CD4-positive, alpha-beta T cell (primary cell): ENCODE measurements around the gene BSCL2. TPM values are rescaled to one million over a fixed set of nuclear protein-coding genes. Genes with fewer than 3 reads are reported as not detected.
A peak's percentile ranks its signal among the peaks of the same experiment; 100 is the strongest.
"Not testable (repeated sequence)": the region's sequence is repeated elsewhere in the genome, so short reads cannot be mapped to it uniquely, and the experiment has no call there.

Source experiments
- ATAC-seq: fragments of 200-7000 bp; cut with Tn5 transposase; one replicate; pipeline ENCODE4 v1.10.0; 2022; ENCODE audit warnings: mild to moderate bottlenecking; ENCODE audit not compliant: poor library complexity
- CTCF ChIA-PET: fragments of 350-600 bp; sonication (Branson Sonifier 250); formaldehyde crosslinking; loops from one replicate; lab custom pipeline; 2021; ENCODE audit warnings: antibody characterized with exemption, inconsistent platforms; lab: Charles Lee
- POLR2A ChIA-PET: fragments of 350-600 bp; sonication (Branson Sonifier 250); formaldehyde crosslinking; loops from one replicate; lab custom pipeline; 2021; ENCODE audit warnings: antibody characterized with exemption, inconsistent platforms; lab: Charles Lee
- DNase-seq, 14 experiments: peaks; one replicate each; pipeline ENCODE4 v3.0.0-alpha.2; 2013 to 2020; ENCODE audit warnings: mixed read lengths in 2 of 14
- H3K27ac ChIP-seq, 2 donors: one replicate each; pipeline versions ENCODE4 v1.5.1 to v1.7.0; 2013; ENCODE audit warnings: low read length in 2 of 2, low read depth in 1 of 2, mild to moderate bottlenecking in 1 of 2
- H3K27me3 ChIP-seq, 2 experiments: 1 replicate in 1 of 2; 2 replicates in 1 of 2; pipeline versions ENCODE4 v1.6.1 to v1.7.0; 2013; ENCODE audit warnings: low read length in 2 of 2, control low read depth in 1 of 2, mild to moderate bottlenecking in 1 of 2, moderate library complexity in 1 of 2; ENCODE audit not compliant: insufficient read depth in 2 of 2, control insufficient read depth in 1 of 2
- H3K36me3 ChIP-seq: one replicate; pipeline ENCODE4 v1.6.1; 2013; ENCODE audit warnings: low read length, control low read depth; ENCODE audit not compliant: insufficient read depth
- H3K4me1 ChIP-seq: one replicate; pipeline ENCODE4 v1.6.1; 2013; ENCODE audit warnings: low read length, control low read depth; ENCODE audit not compliant: insufficient read depth
- H3K4me3 ChIP-seq: one replicate; pipeline ENCODE4 v1.5.1; 2013; ENCODE audit warnings: mild to moderate bottlenecking, low read length, moderate library complexity
- H3K9me3 ChIP-seq, 2 experiments: 1 replicate in 1 of 2; 2 replicates in 1 of 2; pipeline versions ENCODE4 v1.6.1 to v1.7.0; 2013; ENCODE audit warnings: low read length in 2 of 2, mild to moderate bottlenecking in 2 of 2, control low read depth in 1 of 2, moderate library complexity in 1 of 2; ENCODE audit not compliant: control insufficient read depth in 1 of 2, insufficient read depth in 1 of 2
- H3K27ac Mint-ChIP-seq: one replicate; pipeline ENCODE4 v1.8.0; 2020; ENCODE audit warnings: mixed read lengths
- H3K27me3 Mint-ChIP-seq: one replicate; pipeline ENCODE4 v1.8.0; 2021; ENCODE audit warnings: mixed read lengths
- H3K36me3 Mint-ChIP-seq: one replicate; pipeline ENCODE4 v1.8.0; 2021; ENCODE audit warnings: low read depth, mixed read lengths
- H3K4me1 Mint-ChIP-seq: one replicate; pipeline ENCODE4 v1.8.0; 2021; ENCODE audit warnings: low read depth, mixed read lengths
- H3K4me3 Mint-ChIP-seq: one replicate; pipeline ENCODE4 v1.8.0; 2020; ENCODE audit warnings: mild to moderate bottlenecking, mixed read lengths
- H3K9me3 Mint-ChIP-seq: one replicate; pipeline ENCODE4 v1.8.0; 2020; ENCODE audit warnings: mixed read lengths
- CTCF ChIP-seq: fragments of 200-600 bp; IDR thresholded peaks from one replicate; pipeline ENCODE4 v1.8.0; 2022; ENCODE audit warnings: antibody characterized with exemption, mild to moderate bottlenecking
- intact Hi-C, 2 experiments: fragments of 100-400 bp; cut with DNase I in 1 of 2; cut with micrococcal nuclease in 1 of 2; formaldehyde crosslinking; loops; one replicate each; pipeline versions ENCODE4 v1.15.1 to v1.9.0; 2023 to 2025; cut with DNase I, micrococcal nuclease
- total RNA-seq, 174 experiments: library from RNA in 2 of 174; stranded (reverse) in 2 of 174; gene quantifications; one replicate each; pipeline ENCODE4 v1.2.3 and lab custom pipeline; 2021 to 2026

BSCL2 gene
- total RNA-seq, 2 experiments from 2014 or later = 17.1 to 20.0 TPM

GRCh38 chr11:62652161-62653006 is 54.8 kb downstream of the BSCL2 start:
- peak; percentile 5 for ATAC-seq
- Histone ChIP-seq H3K27ac (peak overlapping the region; percentile 89 to 94), H3K36me3 (peaks cover 24% of the 10 kb centered on the region), H3K9me3 (no peaks in the 10 kb centered on the region), H3K27me3 (no peaks in the 10 kb centered on the region), H3K4me3 (peak overlapping the region; percentile 96), H3K4me1 (peaks cover 28% of the 10 kb centered on the region)
- POLR2A ChIA-PET = interaction anchor here (0.9 to 5.6 kb wide), 32 partner anchors 11 to 1688 kb away, joined by 3 to 170 read pairs (median 6); partner anchors contain the start of genes B3GAT3, C11orf98, CCDC88B and CSKMT
- Mint-ChIP-seq H3K27ac (peak overlapping the region; percentile 97), H3K9me3 (no peaks in the 10 kb centered on the region), H3K36me3 (peaks cover 21% of the 10 kb centered on the region), H3K4me3 (peak overlapping the region; percentile 94), H3K27me3 (no peaks in the 10 kb centered on the region), H3K4me1 (peaks cover 17% of the 10 kb centered on the region)
- DNase-seq = peak in 4 of 14 experiments; percentile 43 to 62 (median 51)
- CTCF ChIA-PET = interaction anchor here (0.7 to 1.4 kb wide), 4 partner anchors 13 to 40 kb away, joined by 3 to 6 read pairs (median 4); partner anchors contain the start of genes C11orf98, CSKMT, EML3 and LBHD1
- intact Hi-C loops = loop anchor here (1.0 to 5.0 kb wide), 6 partner anchors 13 to 60 kb away; partner anchors contain the start of genes C11orf98 (in 2 of the 2), CSKMT (in 2 of the 2), UQCC3 (in 2 of the 2) and EML3 (in 1 of the 2)
- no peak for TF ChIP-seq CTCF

GRCh38 chr11:62650283-62650682 is 56.9 kb downstream of the BSCL2 start:
- peaks cover 30% of the 10 kb centered on the region for H3K4me1 Mint-ChIP-seq
- CTCF ChIA-PET = interaction anchor here (0.6 kb wide), 1 partner anchor 57 kb away, joined by 4 read pairs; no protein-coding TSS in a partner anchor

GRCh38 chr11:62649486-62649885 is 57.7 kb downstream of the BSCL2 start:
- Mint-ChIP-seq H3K36me3 (peaks cover 36% of the 10 kb centered on the region), H3K27me3 (no peaks in the 10 kb centered on the region), H3K9me3 (no peaks in the 10 kb centered on the region), H3K27ac (no peak overlapping the region), H3K4me3 (peak overlapping the region; percentile 7), H3K4me1 (peaks cover 36% of the 10 kb centered on the region)
- no peak overlapping the region for H3K4me3 ChIP-seq
- H3K27me3 ChIP-seq = no peaks in the 10 kb centered on the region
- ChIA-PET POLR2A (interaction anchor here (0.9 to 7.0 kb wide), 4 partner anchors 16 to 192 kb away, joined by 4 to 77 read pairs (median 6); partner anchors contain the start of genes C11orf98, CSKMT and TUT1), CTCF (no interaction called here)
- intact Hi-C loops = no loop called here
- no peak for ATAC-seq
- peaks cover 51% of the 10 kb centered on the region for H3K4me1 ChIP-seq
- H3K9me3 ChIP-seq = no peaks in the 10 kb centered on the region
- no peak for DNase-seq
- no peak for TF ChIP-seq CTCF
- H3K36me3 ChIP-seq = peaks cover 32% of the 10 kb centered on the region
- no peak overlapping the region for H3K27ac ChIP-seq

More at GRCh38 chr11:62650283-62650682, 56.9 kb downstream of the BSCL2 start:
- not testable (repeated sequence) for H3K4me3 ChIP-seq, H3K27me3 Mint-ChIP-seq, H3K27ac Mint-ChIP-seq, H3K9me3 Mint-ChIP-seq, H3K27ac ChIP-seq, H3K4me3 Mint-ChIP-seq, DNase-seq, H3K9me3 ChIP-seq, ATAC-seq, H3K27me3 ChIP-seq
- Histone ChIP-seq H3K36me3 (peaks cover 26% of the 10 kb centered on the region), H3K4me1 (peaks cover 44% of the 10 kb centered on the region)
- H3K36me3 Mint-ChIP-seq = peaks cover 36% of the 10 kb centered on the region
- intact Hi-C loops = loop anchor here in 1 of 2 experiments (5.0 kb wide), 2 partner anchors 38 to 58 kb away; partner anchors contain the start of genes EML3, ROM1 and TUT1
- POLR2A ChIA-PET = interaction anchor here (1.7 to 7.0 kb wide), 2 partner anchors 15 to 191 kb away, joined by 5 to 77 read pairs; partner anchors contain the start of genes C11orf98 and CSKMT
